GM18511 (cell line): Measurements from ENCODE around the gene ZNF213.
"Not testable (repeated sequence)": the region's sequence is repeated elsewhere in the genome, so short reads cannot be mapped to it uniquely, and the experiment has no call there.

Experiments used
- ATAC-seq: cut with Tn5 transposase; IDR thresholded peaks from one replicate; pipeline ENCODE4 v1.9.1; 2021; ENCODE audit warnings: mild to moderate bottlenecking, moderate library complexity; ENCODE audit not compliant: unreplicated experiment

ZNF213 gene

GRCh38 chr16:3170440-3171180, 35.8 kb downstream of the ZNF213 start:
- peak; percentile 19 for ATAC-seq

- ATAC-seq, result peak; percentile 60
These were observed 36.5 kb downstream of the ZNF213 start for GRCh38 chr16:3171181-3171854.

- peak; percentile 26 for ATAC-seq
These were observed 37.2 kb downstream of the ZNF213 start for GRCh38 chr16:3171855-3172593.

- no peak for ATAC-seq
These were observed 39.2 kb downstream of the ZNF213 start for GRCh38 chr16:3173892-3174617.

GRCh38 chr16:3174618-3175148, 39.9 kb downstream of the ZNF213 start:
- no peak for ATAC-seq

- no peak for ATAC-seq
These were observed 40.6 kb downstream of the ZNF213 start for GRCh38 chr16:3175157-3176093.

- no peak for ATAC-seq
These were observed 44.8 kb downstream of the ZNF213 start for GRCh38 chr16:3179651-3180050.

- no peak for ATAC-seq
These were observed 45.6 kb downstream of the ZNF213 start for GRCh38 chr16:3180445-3180878.

GRCh38 chr16:3182293-3182607, 47.4 kb downstream of the ZNF213 start:
- ATAC-seq, result not testable (repeated sequence)

- ATAC-seq, result no peak
These were observed 48.0 kb downstream of the ZNF213 start for GRCh38 chr16:3182608-3183444.

GRCh38 chr16:3183445-3184139, 48.8 kb downstream of the ZNF213 start:
- no peak for ATAC-seq

- no peak for ATAC-seq
These were observed 52.3 kb downstream of the ZNF213 start for GRCh38 chr16:3186946-3187690.

GRCh38 chr16:3187798-3188674, 53.2 kb downstream of the ZNF213 start, which contains the start of gene OR1F1:
OR1F1 (plus strand) TSS chr16:3188204.
- ATAC-seq, result no peak

GRCh38 chr16:3188675-3188924, 53.8 kb downstream of the ZNF213 start:
- ATAC-seq, result no peak

GRCh38 chr16:3188925-3189825, 54.3 kb downstream of the ZNF213 start:
- ATAC-seq, result no peak

- no peak for ATAC-seq
These were observed 55.0 kb downstream of the ZNF213 start for GRCh38 chr16:3189869-3190268.
